ENCODE measurements around the gene MS4A14.
A peak's percentile ranks its signal among the peaks of the same experiment; 100 is the strongest.
"Not testable (repeated sequence)": the region's sequence is repeated elsewhere in the genome, so short reads cannot be mapped to it uniquely, and the experiment has no call there.

The MS4A14 gene, protein sequence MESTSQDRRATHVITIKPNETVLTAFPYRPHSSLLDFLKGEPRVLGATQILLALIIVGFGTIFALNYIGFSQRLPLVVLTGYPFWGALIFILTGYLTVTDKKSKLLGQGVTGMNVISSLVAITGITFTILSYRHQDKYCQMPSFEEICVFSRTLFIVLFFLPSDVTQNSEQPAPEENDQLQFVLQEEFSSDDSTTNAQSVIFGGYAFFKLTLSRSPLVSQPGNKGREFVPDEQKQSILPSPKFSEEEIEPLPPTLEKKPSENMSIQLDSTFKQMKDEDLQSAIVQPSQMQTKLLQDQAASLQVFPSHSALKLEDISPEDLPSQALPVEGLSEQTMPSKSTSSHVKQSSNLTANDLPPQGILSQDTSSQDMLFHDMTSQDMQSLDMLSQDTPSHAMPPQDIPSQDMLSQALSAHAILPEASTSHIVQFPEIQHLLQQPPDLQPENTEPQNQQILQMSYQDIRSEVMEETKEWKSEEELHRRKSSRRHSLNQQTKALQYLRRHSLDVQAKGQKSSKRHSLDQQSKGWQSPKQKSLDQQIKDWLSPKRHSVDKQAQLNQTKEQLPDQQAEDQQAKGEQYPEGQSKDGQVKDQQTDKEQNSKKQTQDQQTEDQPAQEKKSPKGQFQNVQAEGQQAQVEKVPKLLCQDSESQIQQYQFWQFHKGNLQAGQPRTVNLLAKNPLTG

DNA sequence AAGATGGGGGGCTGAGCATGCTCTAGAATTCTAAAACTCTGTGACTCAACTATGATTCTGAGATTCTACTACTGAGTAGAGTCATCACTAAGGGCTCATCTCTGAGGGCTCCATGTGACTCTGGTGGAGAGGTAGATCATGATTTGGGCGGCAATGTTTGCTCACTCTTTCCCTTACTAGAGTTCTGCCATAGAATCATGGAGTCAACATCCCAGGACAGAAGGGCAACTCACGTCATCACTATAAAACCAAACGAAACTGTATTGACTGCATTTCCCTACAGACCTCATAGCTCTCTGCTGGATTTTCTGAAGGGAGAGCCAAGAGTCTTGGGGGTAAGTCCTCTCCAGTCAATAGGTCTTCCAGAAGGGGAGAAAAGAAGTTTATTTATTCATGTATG is at the start of gene MS4A14:
Gene MS4A14 (plus strand): TSS at position 78 of the 400 bp plus-strand sequence. CDS start 120 bp downstream, at position 198.
- DNase-seq: no peak

DNA sequence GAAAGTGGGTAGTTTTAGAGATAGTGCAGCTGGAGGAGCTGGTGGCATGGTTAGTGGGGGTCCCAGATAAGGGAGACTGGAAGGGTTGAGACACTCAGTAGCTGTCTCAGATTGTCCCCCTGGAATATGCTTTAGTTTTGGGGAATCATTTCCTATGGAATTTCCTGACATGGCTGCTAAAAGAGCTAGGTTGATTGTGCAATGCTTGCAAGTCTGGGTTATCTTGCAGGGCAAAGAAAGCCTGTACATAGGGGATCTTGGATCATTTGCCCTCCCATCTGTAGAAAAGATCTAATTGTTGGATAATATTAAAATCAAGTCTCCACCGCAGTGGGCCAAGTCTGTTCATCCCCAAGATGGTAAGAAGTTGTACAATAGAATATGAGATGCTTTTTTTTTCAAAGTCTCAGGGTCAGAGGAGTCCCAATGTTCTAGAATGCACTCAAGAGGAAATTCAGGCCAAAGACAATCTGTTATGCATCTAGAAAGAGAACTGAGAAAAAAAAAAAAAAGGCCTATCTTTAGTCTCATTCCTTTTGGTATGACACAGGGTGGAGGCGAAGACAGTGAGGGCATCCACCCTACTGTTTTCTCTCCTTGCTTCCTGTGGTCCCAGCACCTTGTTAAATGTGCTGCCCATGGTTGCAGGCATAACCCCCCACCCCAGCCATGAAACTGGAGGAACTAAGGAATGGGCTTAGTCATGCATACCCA is 49.0 kb upstream of the MS4A14 start:
- no peak for DNase-seq

GRCh38 chr11:60348116-60348515 is 48.1 kb upstream of the MS4A14 start:
- no peak for DNase-seq

DNA sequence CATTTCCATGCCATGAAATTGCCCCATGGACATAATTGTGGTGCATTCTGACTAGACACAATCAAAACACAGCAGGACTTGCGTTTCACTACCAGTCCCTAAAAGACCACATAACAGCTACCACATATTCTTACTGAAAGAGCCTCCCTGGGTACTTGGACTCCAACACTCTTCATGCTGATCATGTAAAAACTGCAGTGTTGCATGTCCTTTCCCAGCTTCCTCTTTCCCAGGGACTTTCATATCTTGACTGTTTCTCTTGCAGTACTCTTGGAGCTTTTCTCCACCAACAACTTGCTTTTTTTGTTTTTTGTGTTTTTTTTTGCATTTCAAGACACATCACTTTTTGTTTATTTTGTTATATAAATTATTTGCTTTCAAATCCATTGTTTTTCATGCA is 46.3 kb upstream of the MS4A14 start:
- no peak for DNase-seq

- DNase-seq: no peak
These were observed 38.5 kb upstream of the MS4A14 start for GRCh38 chr11:60357771-60358170.

DNA sequence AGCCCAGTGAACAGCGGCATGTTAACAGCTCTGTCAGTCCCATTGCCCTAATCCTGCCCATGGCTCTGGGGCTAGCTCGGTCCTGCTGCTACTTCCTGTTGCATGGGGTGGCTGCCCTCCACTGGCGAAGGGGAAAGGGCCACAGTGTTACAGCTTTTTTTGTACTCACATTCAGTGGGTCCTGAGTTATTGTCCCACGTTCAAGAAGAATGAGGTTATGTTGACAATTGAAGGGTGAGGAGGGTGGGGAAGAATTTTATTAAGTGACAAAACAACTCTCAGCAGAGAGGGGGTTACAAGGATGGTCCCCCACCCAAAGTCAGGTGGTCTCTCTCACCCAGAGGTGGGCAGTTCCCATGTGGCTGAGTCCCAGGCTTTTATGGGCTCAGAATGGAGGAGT is 35.6 kb upstream of the MS4A14 start:
- no peak for DNase-seq

DNA sequence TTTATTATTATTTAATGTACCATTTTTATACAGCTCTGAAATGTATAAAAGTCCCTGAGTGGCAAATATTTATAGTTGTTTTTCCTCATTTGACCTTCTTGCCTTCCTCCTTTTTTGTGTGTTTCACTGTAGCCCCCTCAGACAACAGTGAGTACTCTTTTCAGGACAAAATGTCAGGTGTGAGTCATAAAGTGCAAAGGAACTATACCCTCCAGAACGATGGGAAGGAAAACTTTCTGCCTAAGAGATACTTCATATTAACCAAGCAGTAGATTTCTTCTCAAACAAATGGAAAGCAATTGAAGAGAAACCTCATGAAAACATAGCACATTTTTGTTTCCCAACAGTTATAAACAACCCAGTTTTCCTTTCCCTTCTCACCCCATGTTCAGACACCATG is 34.0 kb upstream of the MS4A14 start:
- no peak for DNase-seq

DNA sequence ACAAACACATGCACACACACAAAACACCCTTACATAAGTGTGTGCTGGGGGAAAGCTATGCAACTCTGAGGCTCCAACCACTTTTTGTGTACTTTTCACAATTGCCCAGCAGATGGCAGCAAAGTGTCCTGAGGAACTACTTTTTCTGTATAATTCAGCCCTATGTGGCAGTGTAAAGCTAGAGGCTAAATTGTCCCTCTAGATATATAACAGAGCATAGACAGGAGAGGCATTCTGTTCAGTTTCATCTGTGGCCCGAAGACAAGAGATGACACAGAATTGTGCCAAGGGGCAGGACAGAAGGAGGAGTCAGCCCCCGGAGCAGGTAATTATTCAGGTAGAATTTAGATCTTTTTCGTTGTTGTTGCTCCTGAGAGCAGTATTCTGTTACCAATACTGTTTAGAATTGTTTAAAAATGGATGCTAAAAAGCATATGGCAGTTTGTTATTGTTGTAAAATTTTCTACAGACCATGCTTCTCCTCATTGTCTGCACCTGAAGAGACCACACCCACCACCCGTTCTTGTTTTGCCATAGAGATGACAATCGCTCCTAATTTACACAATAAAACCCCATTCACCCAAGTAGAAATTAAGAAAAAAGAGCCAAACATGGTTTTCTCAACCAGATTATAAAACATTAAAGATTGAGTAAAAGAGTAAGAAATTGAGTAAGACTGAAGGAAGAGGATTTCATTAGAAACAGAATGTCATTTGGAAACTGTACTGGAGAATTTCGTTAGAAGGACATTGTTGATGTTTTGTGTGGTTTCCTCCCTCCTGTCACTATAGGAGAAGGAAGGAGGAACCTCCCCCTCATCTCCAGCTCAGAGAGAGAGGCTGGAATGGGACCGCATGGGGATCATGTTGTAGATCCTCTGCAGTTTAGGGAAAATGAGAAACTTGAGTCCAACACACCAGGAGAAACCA is 32.5 kb upstream of the MS4A14 start:
- DNase-seq: peak; percentile 67

DNA sequence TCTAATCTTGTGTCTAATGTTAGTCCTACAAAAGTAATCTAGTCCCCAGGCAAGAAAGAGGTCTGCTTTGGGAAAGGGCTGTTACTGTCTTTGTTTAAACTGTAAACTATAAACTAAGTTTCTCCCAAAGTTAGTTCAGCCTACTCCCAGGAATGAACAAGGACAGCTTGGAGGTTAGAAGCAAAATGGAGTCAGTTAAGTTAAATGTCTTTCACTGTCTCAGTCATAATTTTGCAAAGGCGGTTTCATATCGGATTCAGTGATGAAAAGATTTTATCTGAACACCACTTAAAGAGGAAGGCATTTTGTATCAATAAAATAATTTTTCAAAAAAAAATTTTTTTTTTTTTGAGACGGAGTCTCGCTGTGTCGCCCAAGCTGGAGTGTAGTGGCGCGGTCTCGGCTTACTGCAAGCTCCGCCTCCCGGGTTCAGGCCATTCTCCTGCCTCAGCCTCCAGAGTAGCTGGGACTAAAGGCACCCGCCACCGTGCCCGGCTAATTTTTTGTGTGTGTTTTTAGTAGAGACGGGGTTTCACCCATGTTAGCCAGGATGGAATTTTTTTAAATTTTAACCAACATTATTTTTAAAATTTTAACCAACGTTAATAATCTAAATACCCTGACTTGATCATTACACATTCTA is 29.9 kb upstream of the MS4A14 start:
- DNase-seq: not testable (repeated sequence)

DNA sequence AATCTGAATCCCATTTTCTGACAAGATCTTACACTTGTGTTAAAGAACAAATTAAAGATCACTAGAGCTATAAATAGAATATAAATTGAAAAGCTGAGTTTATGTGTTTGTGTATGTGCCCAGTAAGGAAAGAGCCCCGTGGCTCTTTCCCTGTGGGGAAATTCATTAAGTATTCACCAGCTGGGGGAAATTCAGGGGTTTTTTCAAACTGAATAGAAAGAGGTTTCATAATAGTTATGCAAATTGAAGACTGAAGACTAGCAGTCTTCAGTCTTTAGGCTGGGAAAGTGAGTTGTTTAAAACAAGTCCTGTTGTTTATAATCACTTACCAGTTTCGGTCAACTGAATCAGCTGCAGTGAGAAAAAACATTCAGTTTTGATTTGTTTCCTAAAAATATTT is 29.2 kb upstream of the MS4A14 start:
- DNase-seq: no peak

DNA sequence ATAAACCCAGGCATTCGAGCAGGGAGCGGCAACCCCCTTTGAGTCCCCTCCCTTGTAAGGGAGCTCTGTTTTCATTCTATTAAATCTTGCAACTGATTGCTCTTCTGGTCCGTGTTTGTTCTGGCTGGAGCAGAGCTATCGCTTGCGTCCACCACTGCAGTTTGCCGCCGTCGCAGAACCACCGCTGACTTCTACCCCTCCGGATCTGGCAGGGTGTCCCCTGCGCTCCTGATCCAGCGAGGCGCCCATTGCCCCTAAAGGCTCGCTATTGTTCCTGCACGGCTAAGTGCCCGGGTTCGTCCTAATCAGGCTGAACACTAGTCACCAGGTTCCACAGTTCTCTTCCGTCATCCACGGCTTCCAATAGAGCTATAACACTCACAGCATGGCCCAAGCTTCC is 28.4 kb upstream of the MS4A14 start:
- DNase-seq: no peak

DNA sequence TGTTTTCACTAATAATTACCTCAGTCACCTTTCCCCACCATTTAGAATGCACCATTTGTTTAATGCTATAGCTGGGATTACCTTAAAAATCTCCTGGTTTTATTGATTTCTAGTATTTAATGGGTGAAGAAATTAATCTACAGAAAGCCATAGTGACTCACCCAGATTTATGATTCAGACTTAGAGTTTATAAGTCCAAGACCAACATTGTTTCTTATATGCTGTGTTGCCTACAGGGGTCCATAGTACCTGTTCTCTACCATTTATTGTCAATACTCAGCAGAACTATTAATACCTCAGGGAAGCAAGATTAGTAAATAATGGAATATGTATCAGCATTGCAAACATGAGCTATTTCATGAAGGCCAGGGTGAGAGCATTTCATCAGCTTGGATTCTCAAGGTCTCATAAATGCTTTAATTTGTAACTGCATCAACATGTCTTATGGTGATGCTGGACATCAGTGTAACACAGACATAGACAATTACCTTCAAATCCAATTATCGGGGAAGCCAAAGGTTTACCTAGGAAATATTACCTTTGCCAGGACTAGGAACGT is 25.9 kb upstream of the MS4A14 start:
- DNase-seq: no peak

- DNase-seq: no peak
These were observed 25.4 kb upstream of the MS4A14 start for GRCh38 chr11:60370811-60371298.

GRCh38 chr11:60371386-60371785 is 24.9 kb upstream of the MS4A14 start:
- DNase-seq: no peak

- no peak for DNase-seq
These were observed 24.4 kb upstream of the MS4A14 start for GRCh38 chr11:60371854-60372253.

DNA sequence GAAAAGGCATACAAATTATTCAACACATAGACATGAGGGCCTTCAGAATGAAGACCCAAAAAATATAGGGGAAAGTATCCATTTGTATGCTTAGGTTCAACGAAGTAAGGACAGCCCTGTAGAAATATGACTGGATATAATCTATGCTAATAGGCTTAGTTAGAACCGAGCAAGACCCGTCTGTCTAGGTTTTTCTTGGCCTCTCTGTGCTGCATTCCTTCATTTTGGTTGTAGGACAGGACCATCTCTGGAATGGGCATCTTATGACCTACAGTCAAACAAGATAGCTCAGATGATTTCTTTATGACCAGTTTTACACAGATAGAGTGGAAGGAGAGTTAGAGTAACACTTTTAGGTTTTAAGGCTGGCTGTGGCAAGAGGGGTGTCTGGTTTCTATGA is 23.5 kb upstream of the MS4A14 start:
- DNase-seq: no peak

DNA sequence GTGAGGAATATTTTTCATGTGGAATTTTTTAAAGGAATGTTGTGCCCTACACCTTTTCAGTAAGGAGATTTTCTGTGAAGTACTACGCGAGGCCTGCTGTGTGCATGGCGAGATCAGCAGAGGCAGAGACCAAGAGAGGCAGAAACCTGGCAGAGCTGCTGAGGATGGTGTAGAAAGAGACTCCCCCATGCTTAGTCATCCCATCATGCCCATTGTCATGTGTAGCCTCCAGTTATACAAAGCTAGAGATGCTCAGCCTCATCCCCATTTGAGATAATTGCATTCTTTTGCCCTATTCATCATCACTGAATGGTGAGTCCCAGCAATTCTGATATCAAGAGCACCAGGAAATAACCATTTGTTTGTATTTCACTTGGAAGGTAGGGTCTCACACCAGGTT is 20.9 kb upstream of the MS4A14 start:
- DNase-seq: no peak

DNA sequence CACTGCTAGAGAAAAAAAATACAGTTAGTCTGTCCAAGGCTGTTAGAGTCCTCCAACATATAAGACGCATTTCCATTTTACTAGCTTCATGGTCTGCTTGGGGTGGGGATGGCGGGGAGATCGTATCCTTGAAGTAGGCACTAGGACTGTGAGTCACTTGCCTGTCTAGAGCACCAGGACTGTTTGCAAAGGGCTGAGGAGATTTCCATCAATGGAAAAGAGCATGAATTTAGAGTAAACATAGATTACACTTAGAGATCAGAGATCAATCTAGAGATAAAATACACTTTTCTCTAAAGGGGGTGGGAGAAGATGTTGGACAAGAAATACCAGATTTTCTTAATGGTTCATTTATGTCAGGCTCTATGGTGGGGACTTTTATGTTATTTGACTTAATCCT is 19.7 kb upstream of the MS4A14 start:
- DNase-seq: no peak

DNA sequence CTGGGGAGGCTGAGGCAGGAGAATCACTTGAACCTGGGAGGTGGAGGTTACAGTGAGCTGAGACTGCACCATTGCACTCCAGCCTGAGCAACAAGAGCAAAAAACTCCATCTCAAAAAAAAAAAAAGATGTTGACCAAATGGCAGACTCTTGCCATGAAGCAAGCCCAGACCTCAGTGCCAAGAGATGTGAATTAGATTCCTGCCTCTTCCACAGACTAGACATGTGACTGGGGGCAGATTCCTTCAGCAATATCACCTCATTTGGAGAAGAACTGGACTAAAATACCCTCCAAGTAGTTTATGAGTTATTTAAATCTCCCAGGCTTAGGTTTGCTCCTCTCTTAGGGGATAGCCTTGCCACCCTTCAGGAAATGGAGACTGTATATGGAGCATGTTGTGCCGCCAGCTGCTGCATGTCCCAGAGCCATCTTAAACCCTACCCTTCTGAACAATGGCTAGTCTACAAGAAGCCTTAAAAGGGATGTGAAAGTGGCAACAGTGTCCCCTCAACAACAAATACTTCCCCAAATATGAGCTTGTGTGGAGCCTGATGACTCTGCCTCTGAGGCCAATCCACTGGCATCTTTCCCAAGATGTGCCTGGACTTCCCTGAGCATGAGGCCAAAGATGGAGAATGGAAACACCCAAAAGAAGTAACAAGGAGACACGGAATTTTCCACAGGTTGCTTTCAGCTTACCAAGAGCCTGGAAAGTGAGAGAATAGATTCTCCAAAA is 18.7 kb upstream of the MS4A14 start:
- DNase-seq: no peak

GRCh38 chr11:60378354-60378753 is 17.9 kb upstream of the MS4A14 start, which contains the start of gene MS4A7:
Gene MS4A7, plus strand, starts transcription at chr11:60378532. Its CDS starts 4,610 bp downstream, at chr11:60383142.
- no peak for DNase-seq
